DLD1 (cell line): ENCODE results near the gene CLK2.
"Not testable (repeated sequence)": the region's sequence is repeated elsewhere in the genome, so short reads cannot be mapped to it uniquely, and the experiment has no call there.

Experiments
- in situ Hi-C: cut with HindIII; loops from 2 replicates; pipeline ENCODE4 v1.10.0; 2017; ENCODE audit warnings: low sequenced_read_pairs

CLK2 gene

GRCh38 chr1:155244368-155245162 is 28.7 kb downstream of the CLK2 start:
- in situ Hi-C loops = no loop called here

GRCh38 chr1:155242805-155243358 is 30.4 kb downstream of the CLK2 start:
- in situ Hi-C loops = no loop called here

GRCh38 chr1:155241841-155242264 is 31.5 kb downstream of the CLK2 start:
- in situ Hi-C loops = no loop called here

- in situ Hi-C loops = no loop called here
Measured at GRCh38 chr1:155241069-155241679, 32.1 kb downstream of the CLK2 start.

- in situ Hi-C loops = no loop called here
Measured at GRCh38 chr1:155236451-155236850, 36.9 kb downstream of the CLK2 start.

- in situ Hi-C loops = not testable (repeated sequence)
Measured at GRCh38 chr1:155235375-155235774, 37.9 kb downstream of the CLK2 start.

GRCh38 chr1:155233502-155233901 is 39.8 kb downstream of the CLK2 start:
- in situ Hi-C loops = not testable (repeated sequence)

GRCh38 chr1:155232001-155232978 is 41.0 kb downstream of the CLK2 start:
- in situ Hi-C loops = not testable (repeated sequence)

- in situ Hi-C loops = not testable (repeated sequence)
Measured at GRCh38 chr1:155231302-155231701, 42.0 kb downstream of the CLK2 start.

GRCh38 chr1:155228096-155228427 is 45.2 kb downstream of the CLK2 start:
- in situ Hi-C loops = no loop called here

GRCh38 chr1:155227261-155228095 is 45.8 kb downstream of the CLK2 start:
- in situ Hi-C loops = no loop called here

- in situ Hi-C loops = no loop called here
Measured at GRCh38 chr1:155226910-155227260, 46.4 kb downstream of the CLK2 start.

- in situ Hi-C loops = no loop called here
Measured at GRCh38 chr1:155226188-155226909, 47.0 kb downstream of the CLK2 start.

GRCh38 chr1:155225404-155225759 is 47.9 kb downstream of the CLK2 start:
- in situ Hi-C loops = not testable (repeated sequence)

- in situ Hi-C loops = no loop called here
Measured at GRCh38 chr1:155223047-155223446, 50.3 kb downstream of the CLK2 start.

GRCh38 chr1:155220211-155220965 is 52.9 kb downstream of the CLK2 start:
- in situ Hi-C loops = not testable (repeated sequence)

- in situ Hi-C loops = no loop called here
Measured at GRCh38 chr1:155219592-155220031, 53.7 kb downstream of the CLK2 start.

GRCh38 chr1:155218854-155219591 is 54.3 kb downstream of the CLK2 start:
- in situ Hi-C loops = no loop called here
